Stimulated activated CD4-positive, alpha-beta T cell treated with anti-CD3 and anti-CD28 coated beads, Interleukin-4, amount 100 ng/mL, for 4 hours (primary cell): Measurements from ENCODE around the gene KRT6A.
"Not testable (repeated sequence)": the region's sequence is repeated elsewhere in the genome, so short reads cannot be mapped to it uniquely, and the experiment has no call there.

Experiments
- DNase-seq, 2 experiments: peaks; one replicate each; pipeline ENCODE4 v3.0.0-alpha.2; 2020

KRT6A gene

GRCh38 chr12:52500574-52500973 lies 7.5 kb upstream of the KRT6A start:
- not testable (repeated sequence) for DNase-seq

- DNase-seq = no peak
Measured at GRCh38 chr12:52499806-52500560, 6.9 kb upstream of the KRT6A start.

GRCh38 chr12:52498946-52499345 lies 5.9 kb upstream of the KRT6A start:
- no peak for DNase-seq

GRCh38 chr12:52497975-52498374 lies 4.9 kb upstream of the KRT6A start:
- no peak for DNase-seq

GRCh38 chr12:52496590-52497071 lies 3.6 kb upstream of the KRT6A start:
- DNase-seq = no peak

GRCh38 chr12:52496054-52496453 lies 3.0 kb upstream of the KRT6A start:
- DNase-seq = no peak

- no peak for DNase-seq
Measured at GRCh38 chr12:52495389-52495788, 2.3 kb upstream of the KRT6A start.

GRCh38 chr12:52494518-52494917 lies 1.5 kb upstream of the KRT6A start:
- DNase-seq = no peak

- DNase-seq = no peak
Measured at GRCh38 chr12:52494100-52494499, 1.0 kb upstream of the KRT6A start.

- DNase-seq = not testable (repeated sequence)
Measured at GRCh38 chr12:52492405-52492804, 652 bp downstream of the KRT6A start.

GRCh38 chr12:52491495-52491894 lies 1.6 kb downstream of the KRT6A start:
- DNase-seq = not testable (repeated sequence)

- no peak for DNase-seq
Measured at GRCh38 chr12:52488736-52489135, 4.3 kb downstream of the KRT6A start.

- not testable (repeated sequence) for DNase-seq
Measured at GRCh38 chr12:52487744-52488443, 5.2 kb downstream of the KRT6A start.

- DNase-seq = no peak
Measured at GRCh38 chr12:52487211-52487610, 5.8 kb downstream of the KRT6A start.

GRCh38 chr12:52486166-52487105 lies 6.6 kb downstream of the KRT6A start:
- DNase-seq = no peak

- no peak for DNase-seq
Measured at GRCh38 chr12:52480073-52480472, 13.0 kb downstream of the KRT6A start.

- DNase-seq = no peak
Measured at GRCh38 chr12:52477651-52478050, 15.4 kb downstream of the KRT6A start.

- no peak for DNase-seq
Measured at GRCh38 chr12:52474212-52474611, 18.8 kb downstream of the KRT6A start.

GRCh38 chr12:52473768-52474167 lies 19.3 kb downstream of the KRT6A start, which contains the start of gene KRT6C:
Gene KRT6C (minus strand): TSS chr12:52473805. CDS start chr12:52473737, 68 bp downstream.
- DNase-seq = no peak

- no peak for DNase-seq
Measured at GRCh38 chr12:52469853-52470252, 23.2 kb downstream of the KRT6A start.

GRCh38 chr12:52464897-52465296 lies 28.2 kb downstream of the KRT6A start:
- no peak for DNase-seq

- DNase-seq = no peak
Measured at GRCh38 chr12:52461693-52462092, 31.4 kb downstream of the KRT6A start.

GRCh38 chr12:52458861-52459260 lies 34.2 kb downstream of the KRT6A start:
- DNase-seq = no peak
